Suprapubic skin (tissue), 4 donors: Measurements from ENCODE around the gene RALB. TPM values are rescaled to one million over a fixed set of nuclear protein-coding genes. Genes with fewer than 3 reads are reported as not detected.

Experiments
- DNase-seq, 2 donors: peaks; one replicate each; pipeline ENCODE4 v3.0.0-alpha.2; 2019; ENCODE audit warnings: low spot score in 2 of 2
- H3K27ac ChIP-seq: fragments of 200-600 bp; sonication (generic); one replicate; pipeline ENCODE4 v1.5.1; 2019
- H3K27me3 ChIP-seq: fragments of 200-600 bp; sonication (generic); one replicate; pipeline ENCODE4 v1.5.1; 2019
- H3K36me3 ChIP-seq: fragments of 200-600 bp; sonication (generic); one replicate; pipeline ENCODE4 v1.5.1; 2019
- H3K4me1 ChIP-seq: fragments of 200-600 bp; sonication (generic); one replicate; pipeline ENCODE4 v1.5.1; 2019
- H3K4me3 ChIP-seq: fragments of 200-600 bp; sonication (generic); one replicate; pipeline ENCODE4 v1.5.1; 2019; ENCODE audit warnings: mild to moderate bottlenecking
- H3K9me3 ChIP-seq: fragments of 200-600 bp; sonication (generic); one replicate; pipeline ENCODE4 v1.5.1; 2019
- EP300 ChIP-seq: sonication (generic); formaldehyde crosslinking; IDR thresholded peaks from one replicate; pipeline ENCODE4 v1.6.1; 2017; ENCODE audit warnings: antibody characterized with exemption
- POLR2A ChIP-seq, 2 donors: fragments of 450-650 bp; IDR thresholded peaks; one replicate each; pipeline ENCODE4 v1.6.1; 2017; ENCODE audit warnings: antibody characterized with exemption in 2 of 2, mild to moderate bottlenecking in 2 of 2, moderate library complexity in 2 of 2
- POLR2AphosphoS5 ChIP-seq, 3 donors: sonication (generic); formaldehyde crosslinking; IDR thresholded peaks; one replicate each; pipeline ENCODE4 v1.6.1; 2017; ENCODE audit warnings: antibody characterized with exemption in 3 of 3
- WGBS: methylation state at CpG from one replicate; pipeline ENCODE4 v1.1.5; 2018; 5-methylcytosine and 5-hydroxymethylcytosine counted together
- total RNA-seq, 4 donors: library from RNA; depleted of rRNA; stranded (reverse); fragments of >200 nt; gene quantifications; one replicate each; pipeline ENCODE4 v1.1.0, GENCODE V29; 2016
- TF ChIP-seq, protein P1 (sequence below), 2 donors: fragments of 200-600 bp in 1 of 2; fragments of 450-650 bp in 1 of 2; sonication (generic) in 1 of 2; IDR thresholded peaks; one replicate each; pipeline ENCODE4 v1.5.1; 2016 to 2019; ENCODE audit warnings: antibody characterized with exemption in 2 of 2, mild to moderate bottlenecking in 1 of 2, moderate library complexity in 1 of 2

RALB gene
- total RNA-seq, 4 donors from 2014 or later = 21.3 to 37.0 (median 30.5) TPM

DNA sequence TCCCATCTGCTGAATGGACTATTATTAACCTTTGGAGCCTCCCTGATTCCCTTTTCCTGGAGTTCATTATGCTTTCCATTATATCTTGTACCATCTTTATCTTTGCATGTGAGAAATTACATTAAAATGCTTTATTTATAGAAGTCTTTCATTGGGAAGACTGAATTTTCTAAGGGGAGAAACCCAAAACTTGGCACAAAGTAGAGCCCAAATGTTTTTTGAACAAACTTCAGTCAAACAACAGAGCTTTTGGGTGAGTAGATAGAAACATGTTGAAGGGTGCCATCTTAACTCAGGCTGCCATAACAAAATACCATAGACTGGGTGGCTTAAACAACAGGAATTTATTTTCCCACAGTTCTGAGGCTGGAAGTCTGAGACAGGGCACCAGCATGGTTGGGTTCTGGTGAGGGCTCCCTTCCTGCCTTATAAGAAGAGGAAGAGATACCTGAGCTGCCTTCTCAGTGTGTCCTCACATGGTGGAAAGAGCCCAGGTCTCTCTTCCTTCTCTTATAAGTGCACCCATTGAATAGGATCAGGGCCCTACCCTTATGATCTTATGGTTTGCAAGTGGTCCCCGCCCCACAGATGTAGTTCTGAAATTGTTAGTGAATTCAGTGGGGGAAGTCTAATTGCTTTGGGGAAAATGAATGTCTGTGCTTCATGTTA, 19.2 kb downstream of the RALB start:
- H3K36me3 ChIP-seq = no peaks in the 10 kb centered on the region
- TF ChIP-seq, protein P1, sequence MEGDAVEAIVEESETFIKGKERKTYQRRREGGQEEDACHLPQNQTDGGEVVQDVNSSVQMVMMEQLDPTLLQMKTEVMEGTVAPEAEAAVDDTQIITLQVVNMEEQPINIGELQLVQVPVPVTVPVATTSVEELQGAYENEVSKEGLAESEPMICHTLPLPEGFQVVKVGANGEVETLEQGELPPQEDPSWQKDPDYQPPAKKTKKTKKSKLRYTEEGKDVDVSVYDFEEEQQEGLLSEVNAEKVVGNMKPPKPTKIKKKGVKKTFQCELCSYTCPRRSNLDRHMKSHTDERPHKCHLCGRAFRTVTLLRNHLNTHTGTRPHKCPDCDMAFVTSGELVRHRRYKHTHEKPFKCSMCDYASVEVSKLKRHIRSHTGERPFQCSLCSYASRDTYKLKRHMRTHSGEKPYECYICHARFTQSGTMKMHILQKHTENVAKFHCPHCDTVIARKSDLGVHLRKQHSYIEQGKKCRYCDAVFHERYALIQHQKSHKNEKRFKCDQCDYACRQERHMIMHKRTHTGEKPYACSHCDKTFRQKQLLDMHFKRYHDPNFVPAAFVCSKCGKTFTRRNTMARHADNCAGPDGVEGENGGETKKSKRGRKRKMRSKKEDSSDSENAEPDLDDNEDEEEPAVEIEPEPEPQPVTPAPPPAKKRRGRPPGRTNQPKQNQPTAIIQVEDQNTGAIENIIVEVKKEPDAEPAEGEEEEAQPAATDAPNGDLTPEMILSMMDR (IDR thresholded peaks at IDR 0.05) = no peak
- TF ChIP-seq POLR2AphosphoS5 (IDR thresholded peaks at IDR 0.05) (no peak), EP300 (no peak)
- H3K4me1 ChIP-seq = peaks cover 8% of the 10 kb centered on the region
- H3K27ac ChIP-seq = no peak overlapping the region
- H3K4me3 ChIP-seq = no peak overlapping the region
- 100% methylated on average over 1 of the region's 1 CpG for WGBS
- H3K9me3 ChIP-seq = no peaks in the 10 kb centered on the region
- H3K27me3 ChIP-seq = no peaks in the 10 kb centered on the region
- DNase-seq = no peak

DNA sequence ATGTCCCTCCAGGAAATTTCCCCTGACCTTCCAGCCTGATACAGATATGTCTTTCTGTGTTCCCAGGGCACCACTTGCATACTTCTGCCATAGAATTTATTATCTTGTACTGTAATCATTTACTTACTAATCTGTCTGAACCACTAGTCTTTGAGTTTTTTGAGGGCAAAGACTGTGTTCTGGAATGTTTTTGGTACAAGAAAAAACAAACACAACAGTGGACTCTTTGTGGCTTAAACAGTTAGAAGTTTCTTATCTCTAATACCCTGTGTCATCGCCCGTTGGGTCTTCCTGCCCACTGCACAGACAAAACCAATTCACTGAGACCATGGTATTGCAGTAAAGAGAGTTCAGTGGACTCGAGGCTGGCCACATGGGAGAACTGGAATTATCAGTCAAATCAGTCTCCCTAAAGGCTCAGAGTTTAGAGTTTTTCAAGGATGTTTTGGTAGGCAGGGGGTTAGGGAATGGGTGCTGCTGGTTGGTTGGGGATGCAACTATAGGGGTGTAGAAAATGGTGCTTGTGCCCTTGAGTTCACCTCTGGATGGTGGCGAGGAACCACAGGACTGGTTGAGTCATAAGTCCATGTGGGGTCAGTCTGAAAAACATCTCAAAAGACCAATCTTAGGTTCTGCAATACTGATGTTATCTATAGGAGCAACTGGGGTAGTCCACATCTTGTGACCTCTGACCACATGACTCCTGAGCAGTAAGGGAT, 20.3 kb downstream of the RALB start:
- Histone ChIP-seq H3K27ac (no peak overlapping the region), H3K9me3 (no peaks in the 10 kb centered on the region), H3K4me3 (no peak overlapping the region), H3K4me1 (peaks cover 7% of the 10 kb centered on the region), H3K36me3 (no peaks in the 10 kb centered on the region), H3K27me3 (no peaks in the 10 kb centered on the region)
- 89% methylated on average over 4 of the region's 4 CpGs for WGBS
- TF ChIP-seq, protein P1 (IDR thresholded peaks at IDR 0.05) = no peak
- no peak for TF ChIP-seq POLR2A (IDR thresholded peaks at IDR 0.05)
- TF ChIP-seq EP300 = no peak
- no peak for TF ChIP-seq POLR2AphosphoS5 (IDR thresholded peaks at IDR 0.05)
- no peak for DNase-seq

DNA sequence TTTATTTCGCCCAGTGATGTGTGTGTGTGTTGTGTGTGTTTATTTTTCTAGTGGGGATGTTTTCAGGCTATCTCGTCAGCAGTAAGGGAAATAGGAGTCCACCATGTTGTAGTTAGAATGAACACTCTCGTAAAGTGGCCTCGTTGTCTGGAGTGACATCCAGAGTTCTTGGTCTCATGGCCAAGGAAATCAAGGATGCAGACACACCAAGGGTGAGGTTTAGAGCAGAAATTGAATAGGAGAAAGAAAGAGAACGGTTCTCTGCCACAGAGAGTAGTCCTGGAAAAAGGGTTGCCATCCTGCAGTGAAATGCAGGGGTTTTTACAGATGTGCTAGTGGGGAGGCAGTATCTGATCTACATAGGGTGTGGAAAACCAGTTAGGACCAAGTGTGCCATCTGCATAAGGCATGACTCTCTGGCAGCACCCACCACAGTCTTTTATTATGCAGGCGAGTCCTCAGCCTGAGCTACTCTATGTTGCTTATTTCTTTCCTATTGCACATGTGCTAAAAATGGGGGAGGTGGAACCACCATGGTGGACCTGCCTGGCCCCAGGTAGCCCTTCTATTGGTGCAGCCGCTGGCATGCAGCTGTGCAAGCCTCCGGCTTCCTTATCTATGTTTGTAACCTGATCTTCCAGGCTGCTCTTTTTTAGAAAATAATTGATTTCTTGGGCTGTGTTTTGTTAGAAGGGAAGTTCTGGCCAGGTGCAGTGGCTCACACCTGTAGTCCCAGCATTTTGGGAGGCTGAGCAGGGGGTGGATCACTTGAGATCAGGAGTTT, 23.2 kb downstream of the RALB start:
- H3K9me3 ChIP-seq = no peaks in the 10 kb centered on the region
- peaks cover 3% of the 10 kb centered on the region for H3K4me1 ChIP-seq
- no peak overlapping the region for H3K4me3 ChIP-seq
- TF ChIP-seq, protein P1 (IDR thresholded peaks at IDR 0.05) = no peak
- TF ChIP-seq EP300 (no peak), POLR2A (IDR thresholded peaks at IDR 0.05) (no peak), POLR2AphosphoS5 (IDR thresholded peaks at IDR 0.05) (no peak)
- no peaks in the 10 kb centered on the region for H3K27me3 ChIP-seq
- no peak overlapping the region for H3K27ac ChIP-seq
- H3K36me3 ChIP-seq = peaks cover 23% of the 10 kb centered on the region
- WGBS = 95% methylated on average over 8 of the region's 8 CpGs
- DNase-seq = no peak

DNA sequence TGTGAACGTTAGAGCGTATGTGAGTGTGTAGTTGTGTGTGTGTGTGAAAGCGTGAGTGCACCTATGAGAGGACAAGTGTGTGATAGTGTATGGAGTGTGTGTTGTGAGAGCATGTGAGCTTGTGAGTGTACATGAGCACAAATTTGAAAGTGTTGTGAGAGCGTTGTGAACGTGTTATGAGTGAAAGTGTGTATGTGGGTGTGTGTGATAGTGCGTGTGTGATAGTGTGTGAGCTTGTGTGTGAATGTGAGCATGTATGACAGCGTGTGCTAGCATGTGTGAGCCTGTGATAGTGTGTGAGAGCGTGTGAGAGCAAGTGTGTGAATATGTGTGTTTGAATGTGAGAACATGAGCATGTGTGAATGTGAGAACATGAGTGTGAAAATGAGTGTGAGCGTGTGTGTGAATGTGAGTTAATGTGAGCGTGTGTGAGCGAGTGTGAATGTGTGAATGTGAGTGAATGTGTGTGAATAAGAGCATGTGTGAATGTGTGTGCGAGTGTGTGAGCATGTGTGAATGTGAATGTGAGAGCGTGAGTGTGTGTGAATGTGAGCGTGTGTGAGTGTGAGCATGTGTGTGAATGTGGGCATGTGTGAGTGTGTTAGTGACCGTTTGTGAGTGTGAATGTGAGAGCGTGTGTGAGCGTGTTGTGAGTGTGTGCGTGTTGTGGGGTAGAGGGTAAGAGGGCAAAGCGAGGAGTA, 25.0 kb downstream of the RALB start:
- no peaks in the 10 kb centered on the region for H3K9me3 ChIP-seq
- 92% methylated on average over 19 of the region's 19 CpGs for WGBS
- H3K27ac ChIP-seq = no peak overlapping the region
- H3K36me3 ChIP-seq = peaks cover 33% of the 10 kb centered on the region
- no peak overlapping the region for H3K4me3 ChIP-seq
- TF ChIP-seq EP300 (no peak), POLR2A (IDR thresholded peaks at IDR 0.05) (no peak), POLR2AphosphoS5 (IDR thresholded peaks at IDR 0.05) (no peak)
- TF ChIP-seq, protein P1 (IDR thresholded peaks at IDR 0.05) = no peak
- H3K27me3 ChIP-seq = no peaks in the 10 kb centered on the region
- peaks cover 3% of the 10 kb centered on the region for H3K4me1 ChIP-seq
- no peak for DNase-seq
